Keratinocyte (primary cell): ENCODE data around the gene FIGN. TPM values are rescaled to one million over a fixed set of nuclear protein-coding genes. Genes with fewer than 3 reads are reported as not detected.

Source experiments
- DNase-seq: peaks from one replicate; pipeline ENCODE4 v3.0.0-alpha.2; 2011; ENCODE audit warnings: low read depth, missing footprints, low spot score
- FAIRE-seq: peaks from 2 replicates; lab custom pipeline; 2011; peaks lifted over from hg19 to GRCh38; lab: Jason Lieb, UNC
- H2AFZ ChIP-seq: 2 replicates; pipeline ENCODE4 v1.6.0; 2012; ENCODE audit warnings: low read length, control low read depth, inconsistent platforms; ENCODE audit not compliant: control insufficient read depth
- H3K27ac ChIP-seq: 2 replicates; pipeline ENCODE4 v1.5.1; 2011; ENCODE audit warnings: low read length; ENCODE audit not compliant: control insufficient read depth, insufficient read depth
- H3K27me3 ChIP-seq: 3 replicates; pipeline ENCODE4 v1.6.0; 2011; ENCODE audit warnings: low read length; ENCODE audit not compliant: control insufficient read depth, insufficient read depth; ENCODE audit errors: extremely low read depth
- H3K36me3 ChIP-seq, 2 experiments: 2 replicates in 1 of 2; 3 replicates in 1 of 2; pipeline ENCODE4 v1.5.1; 2011; ENCODE audit warnings: low read length in 2 of 2, mild to moderate bottlenecking in 1 of 2; ENCODE audit not compliant: control insufficient read depth in 2 of 2, insufficient read depth in 2 of 2; ENCODE audit errors: extremely low read depth in 1 of 2
- H3K4me1 ChIP-seq: 3 replicates; pipeline ENCODE4 v1.5.1; 2011; ENCODE audit warnings: low read length; ENCODE audit not compliant: control insufficient read depth, insufficient read depth; ENCODE audit errors: extremely low read depth
- H3K4me2 ChIP-seq: 3 replicates; pipeline ENCODE4 v1.6.0; 2011; ENCODE audit warnings: low read depth, low read length; ENCODE audit not compliant: control insufficient read depth, insufficient read depth; ENCODE audit errors: extremely low read depth
- H3K4me3 ChIP-seq, 3 experiments: fragments of 200-600 bp in 1 of 3; sonication (generic) in 1 of 3; 2 replicates in 2 of 3; 3 replicates in 1 of 3; pipeline ENCODE4 v1.5.1; 2011 to 2016; ENCODE audit warnings: low read length in 3 of 3, mild to moderate bottlenecking in 3 of 3, control low read depth in 2 of 3, inconsistent platforms in 1 of 3, low read depth in 1 of 3, mixed read lengths in 1 of 3, mixed run types in 1 of 3, moderate library complexity in 1 of 3; ENCODE audit not compliant: control insufficient read depth in 2 of 3, insufficient read depth in 2 of 3; ENCODE audit errors: extremely low read depth in 1 of 3
- H3K79me2 ChIP-seq: 2 replicates; pipeline ENCODE4 v1.6.0; 2012; ENCODE audit warnings: low read length; ENCODE audit not compliant: control insufficient read depth, insufficient read depth
- H3K9ac ChIP-seq: 3 replicates; pipeline ENCODE4 v1.6.0; 2011; ENCODE audit warnings: low read length; ENCODE audit not compliant: control insufficient read depth, insufficient read depth; ENCODE audit errors: extremely low read depth
- H3K9me1 ChIP-seq: 3 replicates; pipeline ENCODE4 v1.6.0; 2011; ENCODE audit warnings: low read length; ENCODE audit not compliant: control insufficient read depth, insufficient read depth; ENCODE audit errors: extremely low read depth
- H3K9me3 ChIP-seq: 2 replicates; pipeline ENCODE4 v1.5.1; 2012; ENCODE audit warnings: low read depth, low read length; ENCODE audit not compliant: control insufficient read depth
- H4K20me1 ChIP-seq: 3 replicates; pipeline ENCODE4 v1.6.0; 2011; ENCODE audit warnings: low read length; ENCODE audit not compliant: control insufficient read depth, insufficient read depth; ENCODE audit errors: extremely low read depth
- CTCF ChIP-seq, 3 experiments: IDR thresholded peaks in 1 of 3; conservative IDR thresholded peaks in 1 of 3; optimal IDR thresholded peaks in 1 of 3; 2 replicates in 2 of 3; 3 replicates in 1 of 3; pipeline versions ENCODE3 to v1.5.1; 2011; ENCODE audit warnings: low read length in 3 of 3, mild to moderate bottlenecking in 3 of 3, moderate library complexity in 2 of 3, control low read depth in 1 of 3, inconsistent platforms in 1 of 3; ENCODE audit not compliant: insufficient read depth in 2 of 3; ENCODE audit errors: extremely low read depth in 1 of 3
- EZH2 ChIP-seq: IDR thresholded peaks from one replicate; pipeline ENCODE4 v1.6.1; 2012; ENCODE audit warnings: inconsistent platforms, mild to moderate bottlenecking, low read length, moderate library complexity
- dilution Hi-C: fragments of 300-500 bp; cut with MboI; formaldehyde crosslinking; loops from one replicate; pipeline ENCODE4 v1.7.0; 2020; ENCODE audit warnings: low sequenced_read_pairs; ENCODE audit not compliant: extremely low pct_ligation_motif_present
- polyA plus RNA-seq, 5 experiments: library from polyadenylated mRNA; depleted of rRNA in 3 of 5; stranded (reverse) in 3 of 5; stranded (forward) in 1 of 5; unstranded in 1 of 5; fragments of >200 nt; gene quantifications; 1 replicate in 1 of 5; 2 replicates in 3 of 5; 3 replicates in 1 of 5; pipeline versions ENCODE4 v1.2.1 to v1.2.3, GENCODE V29; 2011 to 2012; ENCODE audit warnings: missing spikeins in 2 of 5, low read depth in 1 of 5, low replicate concordance in 1 of 5

Gene FIGN
- polyA plus RNA-seq, 1 donor (not counting 4 experiments of a cell fraction or from before 2014, with no cell fraction given): 2.9 TPM

- H3K27ac ChIP-seq: peak overlapping the region; percentile 52
- peaks cover 29% of the 10 kb centered on the region for H3K4me1 ChIP-seq
- no peaks in the 10 kb centered on the region for H4K20me1 ChIP-seq
- no peaks in the 10 kb centered on the region for H3K79me2 ChIP-seq
- no peak overlapping the region for H2AFZ ChIP-seq
- H3K36me3 ChIP-seq: no peaks in the 10 kb centered on the region
- peak; percentile 96 for FAIRE-seq
- H3K4me3 ChIP-seq: peak overlapping the region in 1 of 3 experiments; percentile 38
- TF ChIP-seq EZH2 (no peak), CTCF (optimal IDR thresholded peaks at IDR 0.05 in 1 of 3, IDR thresholded peaks at IDR 0.05 in 1 of 3, conservative IDR thresholded peaks at IDR 0.05 in 1 of 3; ENCODE audit: extremely low read depth in 1 of 3, insufficient read depth in 2 of 3, low read length in 3 of 3) (no peak)
- H3K9me1 ChIP-seq: no peaks in the 10 kb centered on the region
- no peaks in the 10 kb centered on the region for H3K27me3 ChIP-seq
- H3K4me2 ChIP-seq: peak overlapping the region; percentile 82
- dilution Hi-C loops: no loop called here
- no peak overlapping the region for H3K9ac ChIP-seq
- no peak for DNase-seq
- H3K9me3 ChIP-seq: no peaks in the 10 kb centered on the region
Observed at GRCh38 chr2:163667064-163667887, 68.5 kb downstream of the FIGN start.

DNA sequence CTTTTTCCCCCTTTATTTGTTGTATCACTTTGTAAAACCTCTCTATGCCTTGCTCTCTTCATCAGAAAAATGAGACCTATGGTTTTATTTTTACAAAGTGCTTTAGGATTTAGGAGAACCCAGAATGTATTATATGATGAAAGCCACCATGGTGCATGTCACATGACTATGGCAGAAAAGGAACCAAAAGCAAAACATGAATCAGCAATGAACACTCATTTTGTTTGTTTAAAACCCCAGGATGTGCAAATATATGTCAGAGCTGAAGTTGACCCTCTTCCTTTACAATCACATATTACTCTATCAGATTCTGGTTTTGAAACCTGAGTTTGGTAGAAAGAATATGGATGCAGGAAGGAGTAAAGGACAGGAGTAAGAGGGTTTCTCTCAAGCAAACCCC, 70.0 kb downstream of the FIGN start:
- H3K4me2 ChIP-seq: no peak overlapping the region
- H3K9me3 ChIP-seq: no peaks in the 10 kb centered on the region
- no peaks in the 10 kb centered on the region for H3K9me1 ChIP-seq
- H3K4me3 ChIP-seq: no peak overlapping the region
- peaks cover 29% of the 10 kb centered on the region for H3K4me1 ChIP-seq
- no peaks in the 10 kb centered on the region for H3K79me2 ChIP-seq
- H4K20me1 ChIP-seq: no peaks in the 10 kb centered on the region
- H3K9ac ChIP-seq: no peak overlapping the region
- dilution Hi-C loops: no loop called here
- DNase-seq: no peak
- no peaks in the 10 kb centered on the region for H3K36me3 ChIP-seq
- H2AFZ ChIP-seq: no peak overlapping the region
- TF ChIP-seq CTCF (optimal IDR thresholded peaks at IDR 0.05 in 1 of 3, IDR thresholded peaks at IDR 0.05 in 1 of 3, conservative IDR thresholded peaks at IDR 0.05 in 1 of 3; ENCODE audit: extremely low read depth in 1 of 3, insufficient read depth in 2 of 3, low read length in 3 of 3) (no peak), EZH2 (no peak)
- no peaks in the 10 kb centered on the region for H3K27me3 ChIP-seq
- peak; percentile 29 for FAIRE-seq
- H3K27ac ChIP-seq: no peak overlapping the region
